Panc1 (cell line): Measurements from ENCODE around the gene CNGB1. TPM values are rescaled to one million over a fixed set of nuclear protein-coding genes. Genes with fewer than 3 reads are reported as not detected.

Source experiments
- ATAC-seq: fragments of 200-7000 bp; cut with Tn5 transposase; 2 replicates; pipeline ENCODE4 v1.9.1; 2020; ENCODE audit warnings: mild to moderate bottlenecking, moderate library complexity
- BruUV-seq: library from RNA; stranded (reverse); fragments of 400-500 nt; replicated peaks from 2 replicates; lab custom pipeline; 2021; lab: Mats Ljungman, UMichigan
- CTCF ChIA-PET: fragments of 300-600 bp; sonication (Branson Sonifier 250); formaldehyde crosslinking; loops from one replicate; lab custom pipeline; 2022; ENCODE audit warnings: antibody characterized with exemption; lab: Charles Lee
- POLR2A ChIA-PET: fragments of 300-600 bp; sonication (Branson Sonifier 250); formaldehyde crosslinking; loops from one replicate; lab custom pipeline; 2022; ENCODE audit warnings: antibody characterized with exemption; lab: Charles Lee
- DNase-seq: peaks from one replicate; pipeline ENCODE4 v3.0.0-alpha.2; 2010; ENCODE audit warnings: low read depth, low spot score
- H3K27ac ChIP-seq: 2 replicates; pipeline ENCODE4 v1.5.1; 2011; ENCODE audit warnings: mild to moderate bottlenecking, low read length, inconsistent platforms
- H3K27me3 ChIP-seq: fragments of 200-500 bp; sonication (Bioruptor generic); 2 replicates; pipeline ENCODE4 v1.6.0; 2014; ENCODE audit warnings: low read length, inconsistent platforms; ENCODE audit not compliant: control insufficient read depth, insufficient read depth
- H3K36me3 ChIP-seq: fragments of 200-500 bp; sonication (Bioruptor generic); 2 replicates; pipeline ENCODE4 v1.5.1; 2014; ENCODE audit warnings: inconsistent platforms, mild to moderate bottlenecking, low read length, moderate library complexity; ENCODE audit not compliant: control insufficient read depth, insufficient read depth
- H3K4me1 ChIP-seq: 2 replicates; pipeline ENCODE4 v1.5.1; 2011; ENCODE audit warnings: inconsistent platforms, mild to moderate bottlenecking, low read length, moderate library complexity; ENCODE audit not compliant: control insufficient read depth, insufficient read depth
- H3K4me3 ChIP-seq, 2 experiments: 2 replicates each; pipeline ENCODE4 v1.5.1; 2011 to 2012; ENCODE audit warnings: low read depth in 2 of 2, low read length in 2 of 2, mild to moderate bottlenecking in 2 of 2, inconsistent platforms in 1 of 2, moderate library complexity in 1 of 2
- H3K9me3 ChIP-seq: fragments of 200-500 bp; sonication (Bioruptor generic); 2 replicates; pipeline ENCODE4 v1.5.1; 2014; ENCODE audit warnings: low read depth, mild to moderate bottlenecking, inconsistent platforms, low read length, moderate library complexity; ENCODE audit not compliant: control insufficient read depth, insufficient read depth
- CTCF ChIP-seq: fragments of 450-650 bp; IDR thresholded peaks from 2 replicates; pipeline ENCODE4 v1.5.1; 2017; ENCODE audit warnings: mild to moderate bottlenecking
- POLR2AphosphoS5 ChIP-seq: IDR thresholded peaks from 2 replicates; pipeline ENCODE4 v1.6.1; 2012; ENCODE audit warnings: mild to moderate bottlenecking, low read depth, low read length, moderate library complexity
- REST ChIP-seq, 2 experiments: IDR thresholded peaks; 2 replicates each; pipeline ENCODE4 v1.6.1; 2011 to 2012; ENCODE audit warnings: low read depth in 2 of 2, control low read depth in 1 of 2, low read length in 1 of 2, mild to moderate bottlenecking in 1 of 2, moderate library complexity in 1 of 2; ENCODE audit not compliant: insufficient read depth in 1 of 2
- SIN3A ChIP-seq: IDR thresholded peaks from 2 replicates; pipeline ENCODE4 v1.6.1; 2012; ENCODE audit warnings: low read depth, mild to moderate bottlenecking, low read length, moderate library complexity, borderline replicate concordance; ENCODE audit not compliant: insufficient read depth
- TCF7L2 ChIP-seq: IDR thresholded peaks from 2 replicates; pipeline ENCODE4 v1.6.1; 2011; ENCODE audit warnings: mild to moderate bottlenecking, low read depth, low read length, inconsistent platforms
- in situ Hi-C: cut with HindIII; loops from 2 replicates; pipeline ENCODE4 v1.10.0; 2016; ENCODE audit warnings: low sequenced_read_pairs, low pct_unique_long_range_greater_than_20kb
- intact Hi-C: fragments of 100-400 bp; cut with micrococcal nuclease; formaldehyde crosslinking; loops from one replicate; pipeline ENCODE4 v1.10.0; 2022; ENCODE audit not compliant: unreplicated experiment
- total RNA-seq: library from RNA; stranded (reverse); gene quantifications from one replicate; pipeline ENCODE4 v1.2.1, GENCODE V29; 2021; ENCODE audit not compliant: unreplicated experiment

Gene CNGB1
- total RNA-seq, 1 experiment from 2014 or later = not detected

GRCh38 chr16:57960310-57960709 lies 10.6 kb downstream of the CNGB1 start:
- Histone ChIP-seq H3K27ac (no peak overlapping the region), H3K36me3 (no peaks in the 10 kb centered on the region), H3K9me3 (no peaks in the 10 kb centered on the region), H3K4me1 (no peaks in the 10 kb centered on the region), H3K27me3 (no peaks in the 10 kb centered on the region), H3K4me3 (no peak overlapping the region)
- no peak for DNase-seq
- intact Hi-C loops (no loop called here), in situ Hi-C loops (no loop called here)
- ATAC-seq = no peak
- BruUV-seq = no TSS peak
- POLR2A ChIA-PET = no interaction called here
- CTCF ChIA-PET = no interaction called here
- no peak for TF ChIP-seq POLR2AphosphoS5
- no peak for TF ChIP-seq CTCF
- TF ChIP-seq REST (IDR thresholded peaks at IDR 0.05; ENCODE audit: insufficient read depth in 1 of 2, low read depth in 2 of 2, low read length in 1 of 2) = no peak
- no peak for TF ChIP-seq TCF7L2
- no peak for TF ChIP-seq SIN3A

- Histone ChIP-seq H3K27me3 (no peaks in the 10 kb centered on the region), H3K9me3 (no peaks in the 10 kb centered on the region), H3K4me3 (no peak overlapping the region), H3K36me3 (no peaks in the 10 kb centered on the region), H3K27ac (no peak overlapping the region), H3K4me1 (no peaks in the 10 kb centered on the region)
- no TSS peak for BruUV-seq
- no peak for DNase-seq
- TF ChIP-seq TCF7L2 (no peak), CTCF (no peak), SIN3A (no peak), POLR2AphosphoS5 (no peak), REST (IDR thresholded peaks at IDR 0.05; ENCODE audit: insufficient read depth in 1 of 2, low read depth in 2 of 2, low read length in 1 of 2) (no peak)
- no peak for ATAC-seq
- intact Hi-C loops (no loop called here), in situ Hi-C loops (no loop called here)
- CTCF ChIA-PET = no interaction called here
- POLR2A ChIA-PET = no interaction called here
These were observed 11.1 kb downstream of the CNGB1 start for GRCh38 chr16:57959804-57960203.
